NCI-H2227 treated with DMSO at 0.1 percent for 48 hours (cell line): Measurements from ENCODE around the gene MGAT5.

Experiments used
- DNase-seq: peaks from one replicate; lab custom pipeline; 2025; lab: John Stamatoyannopoulos, UW

Gene MGAT5

GRCh38 chr2:134256956-134257355 is 3.1 kb downstream of the MGAT5 start:
- no peak for DNase-seq

GRCh38 chr2:134257509-134257908 is 3.6 kb downstream of the MGAT5 start:
- DNase-seq: no peak

GRCh38 chr2:134257965-134258683 is 4.3 kb downstream of the MGAT5 start:
- no peak for DNase-seq

GRCh38 chr2:134258684-134259388 is 5.0 kb downstream of the MGAT5 start:
- no peak for DNase-seq

- DNase-seq: no peak
Measured at GRCh38 chr2:134259571-134259970, 5.7 kb downstream of the MGAT5 start.

GRCh38 chr2:134259994-134260393 is 6.1 kb downstream of the MGAT5 start:
- no peak for DNase-seq

- DNase-seq: no peak
Measured at GRCh38 chr2:134260713-134261112, 6.8 kb downstream of the MGAT5 start.

GRCh38 chr2:134261398-134262131 is 7.7 kb downstream of the MGAT5 start:
- no peak for DNase-seq

GRCh38 chr2:134262684-134263083 is 8.8 kb downstream of the MGAT5 start:
- DNase-seq: no peak

- no peak for DNase-seq
Measured at GRCh38 chr2:134268265-134268664, 14.4 kb downstream of the MGAT5 start.

GRCh38 chr2:134269230-134269629 is 15.4 kb downstream of the MGAT5 start:
- DNase-seq: no peak

- no peak for DNase-seq
Measured at GRCh38 chr2:134269972-134270735, 16.3 kb downstream of the MGAT5 start.

- no peak for DNase-seq
Measured at GRCh38 chr2:134271758-134272157, 17.9 kb downstream of the MGAT5 start.

GRCh38 chr2:134272806-134273205 is 18.9 kb downstream of the MGAT5 start:
- DNase-seq: no peak

GRCh38 chr2:134273256-134273983 is 19.5 kb downstream of the MGAT5 start:
- no peak for DNase-seq

GRCh38 chr2:134274121-134274520 is 20.2 kb downstream of the MGAT5 start:
- DNase-seq: no peak

GRCh38 chr2:134275058-134275862 is 21.4 kb downstream of the MGAT5 start:
- no peak for DNase-seq

- DNase-seq: no peak
Measured at GRCh38 chr2:134276381-134277172, 22.7 kb downstream of the MGAT5 start.

- no peak for DNase-seq
Measured at GRCh38 chr2:134277223-134277622, 23.4 kb downstream of the MGAT5 start.

- no peak for DNase-seq
Measured at GRCh38 chr2:134278553-134278952, 24.7 kb downstream of the MGAT5 start.
